22Rv1 (cell line): ENCODE results near the gene LHPP.

Source experiments
- CTCF ChIP-seq: fragments of 450-650 bp; IDR thresholded peaks from 2 replicates; pipeline ENCODE4 v1.5.1; 2017; ENCODE audit warnings: mild to moderate bottlenecking
- ZFX ChIP-seq: fragments of 450-650 bp; IDR thresholded peaks from 2 replicates; pipeline ENCODE4 v1.6.1; 2017; ENCODE audit warnings: antibody characterized with exemption, borderline replicate concordance

DNA sequence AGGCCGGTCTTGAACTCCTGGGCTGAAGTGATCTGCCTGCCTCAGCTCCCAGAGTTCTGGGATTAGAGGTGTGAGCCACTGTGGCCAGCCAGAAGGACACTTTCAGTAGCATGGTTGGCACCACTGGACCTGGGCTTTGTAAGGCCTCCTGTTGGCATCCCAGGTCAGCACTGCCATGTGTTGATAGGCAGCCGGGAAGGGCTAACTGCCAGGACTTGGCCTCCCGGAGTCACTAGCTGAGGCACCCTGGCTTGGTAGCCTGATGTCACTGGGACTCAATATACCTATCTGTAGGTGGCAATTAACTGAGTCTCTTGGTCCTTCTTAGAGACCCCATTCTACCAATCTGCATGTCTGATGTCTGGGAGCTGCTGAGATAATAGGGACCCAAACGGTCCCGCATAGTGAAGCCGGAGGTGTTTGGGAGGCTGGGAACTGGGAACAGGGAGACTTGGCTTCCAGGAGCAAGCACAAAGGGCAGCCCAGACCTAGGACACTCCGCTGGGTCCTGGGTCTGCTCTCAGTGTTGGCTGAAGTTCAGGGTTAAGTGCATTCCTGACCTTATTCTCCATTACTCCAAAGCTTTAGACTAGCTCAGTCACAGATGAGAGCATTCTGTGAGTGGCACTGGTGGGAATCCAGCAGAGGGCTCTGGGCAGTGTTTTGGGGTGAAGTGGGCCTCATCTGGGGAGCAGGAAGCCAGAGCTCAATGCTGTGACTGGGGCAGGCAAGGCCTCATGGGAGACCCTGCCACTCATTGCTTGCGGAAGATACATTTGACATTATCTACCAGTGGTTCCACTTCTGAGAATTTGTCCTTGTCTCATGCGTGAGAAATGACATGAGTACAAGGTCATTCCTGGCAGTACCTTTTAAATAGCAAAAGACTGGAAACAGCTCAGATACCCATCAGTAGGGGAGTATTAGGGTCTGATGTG is 2.7 kb downstream of the LHPP start:
- TF ChIP-seq CTCF (no peak), ZFX (no peak)
